Midbrain (tissue), 1 donor: Measurements from ENCODE around the gene PCDHB10.
"Not testable (repeated sequence)": the region's sequence is repeated elsewhere in the genome, so short reads cannot be mapped to it uniquely, and the experiment has no call there.

Source experiments
- DNase-seq: peaks from one replicate; lab custom pipeline; 2025; lab: John Stamatoyannopoulos, UW

Gene PCDHB10

GRCh38 chr5:141188682-141189081 lies 3.5 kb upstream of the PCDHB10 start:
- DNase-seq = not testable (repeated sequence)

- DNase-seq = not testable (repeated sequence)
These were observed 3.0 kb upstream of the PCDHB10 start for GRCh38 chr5:141189131-141189530.

DNA sequence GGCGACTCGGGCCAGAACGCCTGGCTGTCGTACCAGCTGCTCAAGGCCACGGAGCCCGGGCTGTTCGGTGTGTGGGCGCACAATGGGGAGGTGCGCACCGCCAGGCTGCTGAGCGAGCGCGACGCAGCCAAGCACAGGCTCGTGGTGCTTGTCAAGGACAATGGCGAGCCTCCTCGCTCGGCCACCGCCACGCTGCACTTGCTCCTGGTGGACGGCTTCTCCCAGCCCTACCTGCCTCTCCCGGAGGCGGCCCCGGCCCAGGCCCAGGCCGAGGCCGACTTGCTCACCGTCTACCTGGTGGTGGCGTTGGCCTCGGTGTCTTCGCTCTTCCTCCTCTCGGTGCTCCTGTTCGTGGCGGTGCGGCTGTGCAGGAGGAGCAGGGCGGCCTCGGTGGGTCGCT lies 2.2 kb downstream of the PCDHB10 start:
- DNase-seq = not testable (repeated sequence)

GRCh38 chr5:141196363-141196762 lies 4.2 kb downstream of the PCDHB10 start:
- DNase-seq = no peak

- no peak for DNase-seq
These were observed 7.4 kb downstream of the PCDHB10 start, which contains the start of gene PCDHB11 for GRCh38 chr5:141199359-141200235. Gene PCDHB11 (plus strand): TSS chr5:141199627. CDS start chr5:141199775, 148 bp downstream.

- not testable (repeated sequence) for DNase-seq
These were observed 9.0 kb downstream of the PCDHB10 start for GRCh38 chr5:141201126-141201525.

DNA sequence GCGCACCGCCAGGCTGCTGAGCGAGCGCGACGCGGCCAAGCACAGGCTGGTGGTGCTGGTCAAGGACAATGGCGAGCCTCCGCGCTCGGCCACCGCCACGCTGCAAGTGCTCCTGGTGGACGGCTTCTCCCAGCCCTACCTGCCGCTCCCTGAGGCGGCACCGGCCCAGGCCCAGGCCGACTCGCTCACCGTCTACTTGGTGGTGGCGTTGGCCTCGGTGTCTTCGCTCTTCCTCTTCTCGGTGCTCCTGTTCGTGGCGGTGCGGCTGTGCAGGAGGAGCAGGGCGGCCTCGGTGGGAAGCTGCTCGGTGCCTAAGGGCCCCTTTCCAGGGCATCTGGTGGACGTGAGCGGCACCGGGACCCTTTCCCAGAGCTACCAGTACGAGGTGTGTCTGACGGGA lies 9.5 kb downstream of the PCDHB10 start:
- DNase-seq = not testable (repeated sequence)

GRCh38 chr5:141208478-141208877 lies 16.3 kb downstream of the PCDHB10 start, which contains the start of gene PCDHB12:
Gene PCDHB12 (plus strand): TSS chr5:141208719. CDS start chr5:141208908, 189 bp downstream.
- peak; percentile 4 for DNase-seq

DNA sequence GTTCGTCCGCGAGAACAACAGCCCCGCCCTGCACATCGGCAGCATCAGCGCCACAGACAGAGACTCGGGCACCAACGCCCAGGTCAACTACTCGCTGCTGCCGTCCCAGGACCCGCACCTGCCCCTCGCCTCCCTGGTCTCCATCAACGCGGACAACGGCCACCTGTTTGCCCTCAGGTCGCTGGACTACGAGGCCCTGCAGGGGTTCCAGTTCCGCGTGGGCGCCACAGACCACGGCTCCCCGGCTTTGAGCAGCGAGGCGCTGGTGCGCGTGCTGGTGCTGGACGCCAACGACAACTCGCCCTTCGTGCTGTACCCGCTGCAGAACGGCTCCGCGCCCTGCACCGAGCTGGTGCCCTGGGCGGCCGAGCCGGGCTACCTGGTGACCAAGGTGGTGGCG lies 18.1 kb downstream of the PCDHB10 start:
- DNase-seq = not testable (repeated sequence)

- DNase-seq = not testable (repeated sequence)
These were observed 18.7 kb downstream of the PCDHB10 start for GRCh38 chr5:141210849-141211248.

DNA sequence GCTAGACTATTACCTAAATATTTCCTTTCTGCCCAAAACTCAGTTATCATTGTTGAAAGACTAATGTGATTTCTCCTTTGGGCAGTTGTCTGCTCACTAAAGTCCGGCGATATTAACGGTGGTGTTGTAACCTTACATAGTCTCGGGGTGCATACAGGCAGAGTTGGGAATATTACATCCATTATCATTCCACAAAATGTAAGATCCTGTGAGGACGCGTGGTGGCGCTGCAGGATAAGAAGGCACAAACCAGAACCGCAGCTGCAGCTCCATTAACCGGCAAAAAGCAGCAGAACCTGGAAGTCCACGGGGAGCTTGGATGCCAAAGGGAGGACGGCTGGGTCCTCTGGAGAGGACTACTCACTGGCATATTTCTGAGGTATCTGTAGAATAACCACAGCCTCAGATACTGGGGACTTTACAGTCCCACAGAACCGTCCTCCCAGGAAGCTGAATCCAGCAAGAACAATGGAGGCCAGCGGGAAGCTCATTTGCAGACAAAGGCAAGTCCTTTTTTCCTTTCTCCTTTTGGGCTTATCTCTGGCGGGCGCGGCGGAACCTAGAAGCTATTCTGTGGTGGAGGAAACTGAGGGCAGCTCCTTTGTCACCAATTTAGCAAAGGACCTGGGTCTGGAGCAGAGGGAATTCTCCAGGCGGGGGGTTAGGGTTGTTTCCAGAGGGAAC lies 21.6 kb downstream of the PCDHB10 start, which contains the start of gene PCDHB13:
Gene PCDHB13 (plus strand): TSS at position 264 of the 684 bp plus-strand sequence. CDS start 205 bp downstream, at position 469.
- DNase-seq = peak; percentile 4

- not testable (repeated sequence) for DNase-seq
These were observed 22.4 kb downstream of the PCDHB10 start for GRCh38 chr5:141214583-141214982.

DNA sequence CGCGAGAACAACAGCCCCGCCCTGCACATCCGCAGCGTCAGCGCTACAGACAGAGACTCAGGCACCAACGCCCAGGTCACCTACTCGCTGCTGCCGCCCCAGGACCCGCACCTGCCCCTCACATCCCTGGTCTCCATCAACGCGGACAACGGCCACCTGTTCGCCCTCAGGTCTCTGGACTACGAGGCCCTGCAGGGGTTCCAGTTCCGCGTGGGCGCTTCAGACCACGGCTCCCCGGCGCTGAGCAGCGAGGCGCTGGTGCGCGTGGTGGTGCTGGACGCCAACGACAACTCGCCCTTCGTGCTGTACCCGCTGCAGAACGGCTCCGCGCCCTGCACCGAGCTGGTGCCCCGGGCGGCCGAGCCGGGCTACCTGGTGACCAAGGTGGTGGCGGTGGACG lies 23.4 kb downstream of the PCDHB10 start:
- DNase-seq = not testable (repeated sequence)

GRCh38 chr5:141216035-141216434 lies 23.9 kb downstream of the PCDHB10 start:
- not testable (repeated sequence) for DNase-seq

- DNase-seq = peak; percentile 7
These were observed 31.1 kb downstream of the PCDHB10 start, which contains the start of gene PCDHB14 for GRCh38 chr5:141223112-141223783. Gene PCDHB14 (plus strand): TSS chr5:141223343. CDS start chr5:141223506, 163 bp downstream.

DNA sequence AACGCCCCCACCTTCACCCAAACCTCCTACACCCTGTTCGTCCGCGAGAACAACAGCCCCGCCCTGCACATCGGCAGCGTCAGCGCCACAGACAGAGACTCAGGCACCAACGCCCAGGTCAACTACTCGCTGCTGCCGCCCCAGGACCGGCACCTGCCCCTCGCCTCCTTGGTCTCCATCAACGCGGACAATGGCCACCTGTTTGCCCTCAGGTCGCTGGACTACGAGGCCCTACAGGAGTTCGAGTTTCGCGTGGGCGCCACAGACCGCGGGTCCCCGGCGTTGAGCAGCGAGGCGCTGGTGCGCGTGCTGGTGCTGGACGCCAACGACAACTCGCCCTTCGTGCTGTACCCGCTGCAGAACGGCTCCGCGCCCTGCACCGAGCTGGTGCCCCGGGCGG lies 32.7 kb downstream of the PCDHB10 start:
- not testable (repeated sequence) for DNase-seq

GRCh38 chr5:141225421-141225820 lies 33.3 kb downstream of the PCDHB10 start:
- DNase-seq = not testable (repeated sequence)

DNA sequence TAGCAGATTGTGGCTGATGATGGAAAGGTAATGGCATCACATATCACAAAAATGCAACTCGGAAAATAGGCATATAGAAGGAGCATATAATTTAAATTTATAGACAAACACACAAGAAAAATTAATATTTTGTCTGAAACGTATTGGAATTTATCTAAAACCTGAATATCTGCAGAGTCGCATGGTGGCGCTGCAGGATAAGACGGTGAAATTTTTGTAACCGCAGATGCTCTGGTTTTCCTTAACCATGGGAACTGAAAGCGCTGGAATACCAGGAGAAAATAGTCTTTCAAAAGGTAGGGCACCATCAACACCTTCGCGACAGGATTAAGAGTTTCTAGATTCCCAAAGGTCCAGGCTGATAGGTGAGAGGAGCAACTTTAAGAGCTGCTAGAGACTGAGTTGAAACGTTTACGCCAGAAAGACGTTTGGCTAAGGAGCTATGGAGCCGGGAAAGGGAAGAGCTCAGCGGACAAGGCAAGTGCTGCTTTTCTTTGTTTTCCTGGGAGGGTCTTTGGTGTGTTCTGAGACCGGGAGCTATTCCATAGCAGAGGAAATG lies 42.0 kb downstream of the PCDHB10 start:
- no peak for DNase-seq

DNA sequence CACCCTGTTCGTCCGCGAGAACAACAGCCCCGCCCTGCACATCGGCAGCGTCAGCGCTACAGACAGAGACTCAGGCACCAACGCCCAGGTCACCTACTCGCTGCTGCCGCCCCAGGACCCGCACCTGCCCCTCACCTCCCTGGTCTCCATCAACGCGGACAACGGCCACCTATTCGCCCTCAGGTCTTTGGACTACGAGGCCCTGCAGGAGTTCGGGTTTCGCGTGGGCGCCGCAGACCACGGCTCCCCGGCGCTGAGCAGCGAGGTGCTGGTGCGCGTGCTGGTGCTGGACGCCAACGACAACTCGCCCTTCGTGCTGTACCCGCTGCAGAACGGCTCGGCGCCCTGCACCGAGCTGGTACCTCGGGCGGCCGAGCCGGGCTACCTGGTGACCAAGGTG lies 43.8 kb downstream of the PCDHB10 start:
- not testable (repeated sequence) for DNase-seq

DNA sequence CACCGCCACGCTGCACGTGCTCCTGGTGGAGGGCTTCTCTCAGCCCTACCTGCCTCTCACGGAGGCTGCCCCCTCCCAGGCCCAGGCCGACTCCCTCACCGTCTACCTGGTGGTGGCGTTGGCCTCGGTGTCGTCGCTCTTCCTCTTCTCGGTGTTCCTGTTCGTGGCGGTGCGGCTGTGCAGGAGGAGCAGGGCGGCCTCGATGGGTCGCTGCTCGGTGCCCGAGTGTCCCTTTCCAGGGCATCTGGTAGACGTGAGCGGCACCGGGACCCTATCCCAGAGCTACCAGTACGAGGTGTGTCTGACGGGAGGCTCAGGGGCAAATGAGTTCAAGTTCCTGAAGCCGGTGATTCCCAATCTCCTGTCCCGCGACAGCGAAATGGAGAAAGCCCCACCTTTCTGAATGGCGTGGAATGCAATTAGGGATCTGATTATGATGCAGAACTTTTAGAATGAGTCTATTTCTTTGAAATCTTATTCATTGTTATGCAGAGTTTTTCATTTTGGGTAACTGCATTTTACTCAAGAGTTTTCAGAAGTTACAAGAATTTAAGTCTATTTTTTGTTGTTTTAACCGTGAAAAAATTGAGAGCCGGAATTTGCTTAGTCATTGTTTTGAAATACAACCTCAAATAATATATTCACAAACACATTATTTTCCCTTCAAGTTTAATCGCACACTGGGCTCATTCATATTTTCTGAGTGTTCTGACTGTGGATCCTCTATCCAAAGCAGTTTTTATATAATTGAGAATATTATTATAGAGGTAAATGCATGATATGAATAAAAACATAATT lies 44.6 kb downstream of the PCDHB10 start:
- DNase-seq = no peak

GRCh38 chr5:141241496-141241895 lies 49.3 kb downstream of the PCDHB10 start:
- DNase-seq = no peak
